Ecto neural progenitor cell (in vitro differentiated cells): ENCODE data around the gene LSM12.

Experiments used
- DNase-seq: peaks from one replicate; pipeline ENCODE4 v3.0.0-alpha.2; 2018; ENCODE audit warnings: low spot score

LSM12 gene

GRCh38 chr17:44095647-44096496 is 29.4 kb upstream of the LSM12 start:
- DNase-seq = peak; percentile 93

DNA sequence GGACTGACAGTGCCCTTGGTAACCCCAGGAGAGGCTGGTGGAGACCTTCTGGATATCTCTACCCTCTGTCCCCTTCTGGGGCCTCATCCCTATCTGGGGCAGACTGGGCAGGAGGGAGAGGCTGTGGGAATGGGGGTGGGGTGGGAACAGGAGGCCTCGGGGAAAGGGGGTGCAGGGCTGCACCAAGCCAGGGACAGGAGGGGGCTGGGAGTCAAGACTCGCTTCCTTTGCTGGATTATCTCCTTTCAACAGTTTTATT is 28.8 kb upstream of the LSM12 start:
- DNase-seq = no peak

GRCh38 chr17:44094701-44095387 is 28.4 kb upstream of the LSM12 start:
- no peak for DNase-seq

DNA sequence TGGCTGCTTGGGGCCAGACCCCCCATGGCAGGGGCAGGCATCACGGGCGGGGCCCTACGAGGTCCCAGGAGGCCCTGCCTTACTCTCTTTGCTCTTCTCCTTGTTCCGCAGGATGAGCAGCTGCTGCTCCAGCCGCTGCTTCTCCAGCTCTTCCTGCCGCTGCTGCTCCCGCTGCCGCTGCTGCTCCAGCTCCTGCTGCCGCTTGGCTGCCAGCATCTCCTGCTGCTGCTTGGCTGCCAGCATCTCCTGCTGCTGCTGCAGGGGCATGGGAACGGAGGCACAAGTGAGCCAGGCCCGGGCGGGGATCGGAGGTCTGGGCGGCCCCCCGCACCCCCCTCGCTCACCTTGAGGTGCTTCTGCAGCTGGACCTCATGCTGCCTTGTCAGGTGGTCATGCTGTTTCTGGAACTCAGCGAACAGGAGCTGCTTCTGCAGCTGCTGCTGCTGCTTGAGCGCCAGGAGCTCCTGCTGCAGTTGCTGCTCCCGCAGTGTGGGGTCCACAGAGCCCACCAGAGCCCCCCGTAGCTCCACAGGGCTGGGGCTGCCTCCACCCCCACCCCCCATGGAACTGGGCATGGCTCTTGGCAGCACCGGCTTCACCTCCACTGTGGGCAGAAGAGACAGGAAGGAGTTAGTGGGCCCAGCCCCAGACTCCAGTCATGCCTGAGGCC is 26.9 kb upstream of the LSM12 start:
- no peak for DNase-seq

- DNase-seq = no peak
These were observed 25.6 kb upstream of the LSM12 start for GRCh38 chr17:44092051-44092450.

- no peak for DNase-seq
These were observed 24.9 kb upstream of the LSM12 start for GRCh38 chr17:44091200-44091997.

GRCh38 chr17:44088254-44088653 is 21.8 kb upstream of the LSM12 start:
- DNase-seq = no peak

DNA sequence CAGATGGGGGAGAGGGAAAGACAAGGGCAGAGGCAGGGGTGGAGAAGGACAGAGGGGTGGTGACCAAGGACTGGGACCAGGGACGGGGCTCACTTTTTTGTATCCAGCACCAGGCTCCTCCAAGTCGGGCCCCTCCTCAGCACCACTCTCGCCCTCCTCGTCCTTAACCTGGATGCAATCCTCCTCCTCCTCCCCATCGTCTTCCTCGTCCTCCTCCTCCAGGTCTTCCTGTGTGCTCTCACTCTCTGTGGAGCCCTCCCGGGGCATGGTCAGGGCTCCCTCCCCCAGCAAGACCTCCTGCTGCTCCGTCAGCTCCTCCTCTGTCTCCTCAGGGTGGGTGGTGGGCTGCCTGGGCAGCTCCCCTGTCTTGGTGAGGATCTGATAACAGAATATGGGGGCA is 20.8 kb upstream of the LSM12 start:
- no peak for DNase-seq

- peak; percentile 79 for DNase-seq
These were observed 20.2 kb upstream of the LSM12 start for GRCh38 chr17:44086364-44087311.

- no peak for DNase-seq
These were observed 19.4 kb upstream of the LSM12 start for GRCh38 chr17:44085908-44086307.

GRCh38 chr17:44084921-44085320 is 18.4 kb upstream of the LSM12 start:
- DNase-seq = no peak

DNA sequence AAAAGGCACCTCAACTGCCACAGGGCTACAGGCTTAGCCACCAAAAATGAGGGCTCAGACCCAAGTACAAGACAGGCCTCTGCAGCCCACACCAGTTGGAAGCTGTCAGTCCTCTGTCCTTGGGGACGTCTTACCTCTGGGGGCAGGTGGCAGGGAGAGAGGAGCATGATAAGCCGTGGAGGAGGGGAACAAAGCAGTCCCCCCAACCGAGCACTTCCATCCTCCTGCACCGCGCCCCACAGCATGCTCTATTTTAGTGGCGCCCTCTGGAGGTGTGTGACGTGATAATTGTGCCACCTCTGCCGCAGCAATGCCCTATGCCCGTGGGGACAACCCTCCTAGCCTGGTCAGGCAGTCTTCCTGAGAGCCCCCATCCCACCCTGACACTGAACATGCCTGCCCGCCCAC is 17.7 kb upstream of the LSM12 start:
- no peak for DNase-seq

GRCh38 chr17:44083250-44083849 is 16.9 kb upstream of the LSM12 start:
- no peak for DNase-seq

DNA sequence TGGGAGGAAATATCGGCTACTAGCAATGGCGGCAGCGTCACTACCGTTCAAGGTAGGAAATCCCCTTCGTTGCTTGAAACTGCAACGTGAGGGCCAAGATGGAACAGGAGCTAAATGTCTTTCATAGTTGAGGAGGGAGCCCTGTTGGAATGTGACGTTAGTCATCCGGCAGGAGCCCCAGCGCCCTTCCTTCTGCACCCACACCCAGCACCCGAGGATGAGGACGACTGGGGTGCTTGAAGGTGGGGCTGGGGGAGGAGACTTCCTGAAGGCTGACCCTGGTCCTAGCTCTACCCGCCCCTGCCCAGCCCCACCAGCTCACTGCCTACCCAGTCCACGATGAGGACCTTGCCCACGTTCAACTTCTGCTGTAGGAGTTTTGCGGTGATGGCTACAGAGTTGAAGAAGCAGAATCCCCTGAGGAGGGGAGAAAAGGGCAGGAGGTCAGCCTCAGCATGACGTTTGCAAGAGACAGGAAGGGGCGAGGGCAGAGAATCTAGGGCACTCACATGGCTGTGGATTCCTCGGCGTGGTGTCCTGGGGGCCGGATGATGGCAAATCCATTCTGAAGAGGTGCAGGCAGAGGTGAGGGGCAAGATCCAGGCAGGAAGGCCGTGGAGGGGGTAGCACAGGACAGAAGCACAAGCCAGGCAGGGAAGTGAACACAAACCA is 15.9 kb upstream of the LSM12 start:
- DNase-seq = no peak

DNA sequence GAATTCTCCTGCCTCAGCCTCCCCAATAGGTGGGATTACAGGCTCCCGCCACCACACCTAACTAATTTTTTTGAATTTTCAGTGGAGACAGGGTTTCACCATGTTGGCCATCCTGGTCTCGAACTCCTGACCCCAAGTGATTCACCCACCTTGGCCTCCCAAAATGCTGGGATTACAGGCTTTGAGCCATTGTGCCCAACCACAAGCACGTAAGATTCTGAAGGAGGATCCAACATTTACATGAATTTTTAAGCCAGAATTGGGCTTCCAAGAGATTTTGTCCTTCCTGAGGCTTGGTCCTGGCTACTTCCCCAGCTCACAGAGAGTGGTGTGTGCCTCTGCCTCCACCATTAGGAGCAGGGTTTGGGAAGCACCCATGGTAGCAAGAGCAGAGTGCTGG is 15.2 kb upstream of the LSM12 start:
- DNase-seq = no peak

GRCh38 chr17:44079877-44080821 is 13.7 kb upstream of the LSM12 start:
- no peak for DNase-seq

DNA sequence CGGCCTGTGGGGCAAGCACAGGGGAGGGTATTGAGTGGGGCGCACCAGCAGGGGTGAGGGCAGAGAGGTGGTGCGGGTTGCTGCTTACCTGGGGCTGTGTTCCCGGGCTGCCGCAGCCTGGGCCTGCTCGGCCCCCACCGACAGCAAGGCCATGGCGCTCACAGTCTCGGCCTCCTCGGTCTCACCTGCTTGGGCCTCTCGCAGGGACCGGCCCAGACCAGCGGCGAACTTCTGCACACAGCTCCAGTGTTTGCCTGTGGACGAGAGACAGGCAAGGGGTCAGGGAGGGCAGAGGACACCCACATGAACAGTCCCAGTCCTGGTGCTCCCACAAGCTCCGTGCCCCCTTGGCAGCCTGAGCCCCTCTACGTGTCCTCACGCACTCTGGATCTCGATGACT is 11.9 kb upstream of the LSM12 start:
- DNase-seq = no peak

DNA sequence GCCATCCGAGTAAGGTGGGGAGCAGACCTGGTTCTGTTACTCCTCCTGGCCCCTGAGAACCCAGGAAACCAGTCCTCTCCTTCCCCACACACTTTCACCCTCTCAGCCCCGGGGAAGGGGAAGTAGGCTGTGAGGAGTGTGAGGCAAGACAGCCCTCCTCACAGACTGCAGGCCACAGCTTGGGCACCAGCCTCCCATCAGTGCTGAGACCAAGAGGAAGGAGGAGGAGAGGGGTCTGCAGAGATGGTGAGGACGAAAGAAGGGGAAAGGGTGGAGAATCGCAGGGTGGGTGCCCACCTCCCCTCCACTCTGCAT is 11.1 kb upstream of the LSM12 start:
- no peak for DNase-seq
